GM23338 (cell line): ENCODE measurements around the gene KCNK17.
A peak's percentile ranks its signal among the peaks of the same experiment; 100 is the strongest.

Experiments used
- CTCF ChIP-seq, 2 experiments: fragments of 200-600 bp in 1 of 2; sonication (generic) in 1 of 2; conservative IDR thresholded peaks; 2 replicates each; pipeline versions ENCODE4 v1.5.1 to v1.6.1; 2016 to 2017; ENCODE audit warnings: antibody characterized with exemption in 2 of 2, low read depth in 2 of 2, mild to moderate bottlenecking in 2 of 2, moderate library complexity in 1 of 2
- EZH2 ChIP-seq: fragments of 200-600 bp; sonication (generic); IDR thresholded peaks from one replicate; pipeline ENCODE4 v1.8.0; 2017; ENCODE audit warnings: antibody characterized with exemption, mild to moderate bottlenecking, low read depth; ENCODE audit not compliant: unreplicated experiment
- JUNB ChIP-seq: IDR thresholded peaks from one replicate; pipeline ENCODE4 v1.6.1; 2016; ENCODE audit warnings: antibody characterized with exemption; ENCODE audit not compliant: unreplicated experiment
- POLR2AphosphoS5 ChIP-seq: IDR thresholded peaks from 2 replicates; pipeline ENCODE4 v1.6.1; 2016; ENCODE audit warnings: antibody characterized with exemption, low read depth
- REST ChIP-seq: IDR thresholded peaks from one replicate; pipeline ENCODE4 v1.6.1; 2018; ENCODE audit warnings: antibody characterized with exemption; ENCODE audit not compliant: unreplicated experiment

GRCh38 chr6:39302669-39303424 lies 11.4 kb downstream of the KCNK17 start:
- TF ChIP-seq JUNB (no peak), EZH2 (no peak), POLR2AphosphoS5 (no peak), CTCF (conservative IDR thresholded peaks at IDR 0.05; ENCODE audit: low read depth in 2 of 2) (peak; percentile 85 to 98), REST (peak; percentile 24)
